HepG2 (cell line): Measurements from ENCODE around the gene SPARC. TPM values are rescaled to one million over a fixed set of nuclear protein-coding genes. Genes with fewer than 3 reads are reported as not detected.

Experiments
- ATAC-seq: fragments of 200-7000 bp; cut with Tn5 transposase; 3 replicates; pipeline ENCODE4 v1.9.1; 2020; ENCODE audit warnings: mild to moderate bottlenecking, moderate library complexity
- BruUV-seq: library from RNA; stranded (reverse); fragments of 400-500 nt; replicated peaks from 2 replicates; lab custom pipeline; 2021; lab: Mats Ljungman, UMichigan
- CTCF ChIA-PET: fragments of 300-600 bp; formaldehyde crosslinking; extraction: SDS; loops from one replicate; lab custom pipeline; 2021; ENCODE audit warnings: low total read pairs, inconsistent platforms, low intra/inter-chr PET ratio; lab: Yijun Ruan, JAX
- POLR2A ChIA-PET: fragments of 350-600 bp; sonication (Branson Sonifier 250); formaldehyde crosslinking; loops from one replicate; lab custom pipeline; 2020; ENCODE audit warnings: antibody characterized with exemption, inconsistent platforms; lab: Yijun Ruan, JAX
- DNase-seq: peaks from one replicate; pipeline ENCODE4 v3.0.0-alpha.2; 2015; ENCODE audit warnings: low spot score
- FAIRE-seq: peaks from 3 replicates; lab custom pipeline; 2011; peaks lifted over from hg19 to GRCh38; lab: Jason Lieb, UNC
- H2AFZ ChIP-seq: one replicate; pipeline ENCODE4 v1.6.1; 2011; ENCODE audit warnings: low read length, inconsistent platforms
- H3K27ac ChIP-seq: fragments of 300-600 bp; 3 replicates; pipeline ENCODE4 v1.8.0; 2011; ENCODE audit warnings: mixed run types, mild to moderate bottlenecking, mixed read lengths, low read length, inconsistent platforms; ENCODE audit not compliant: insufficient read depth; ENCODE audit errors: extremely low read length
- H3K27me3 ChIP-seq, 2 experiments: fragments of 200-600 bp in 1 of 2; 2 replicates in 1 of 2; 3 replicates in 1 of 2; pipeline versions ENCODE4 v1.6.0 to v1.8.0; 2011; ENCODE audit warnings: low read length in 2 of 2, mild to moderate bottlenecking in 2 of 2, moderate library complexity in 2 of 2, inconsistent platforms in 1 of 2; ENCODE audit not compliant: insufficient read depth in 2 of 2, control insufficient read depth in 1 of 2
- H3K36me3 ChIP-seq, 2 experiments: fragments of 200-600 bp in 1 of 2; replicated peaks in 1 of 2; 2 replicates in 1 of 2; 3 replicates in 1 of 2; pipeline versions ENCODE4 v1.5.1 to v1.8.0; 2011; ENCODE audit warnings: low read length in 2 of 2, inconsistent platforms in 1 of 2; ENCODE audit not compliant: insufficient read depth in 2 of 2, control insufficient read depth in 1 of 2
- H3K4me1 ChIP-seq: 2 replicates; pipeline ENCODE4 v1.5.1; 2012; ENCODE audit warnings: low read length, inconsistent platforms; ENCODE audit not compliant: insufficient read depth
- H3K4me2 ChIP-seq: 2 replicates; pipeline ENCODE4 v1.6.0; 2011; ENCODE audit warnings: low read depth, low read length, inconsistent platforms
- H3K4me3 ChIP-seq, 3 experiments: fragments of 200-600 bp in 1 of 3; sonication (generic), shearing (Covaris generic) in 1 of 3; replicated peaks in 1 of 3; 2 replicates each; pipeline ENCODE4 v1.5.1; 2011 to 2016; ENCODE audit warnings: low read length in 3 of 3, inconsistent platforms in 2 of 3, low read depth in 2 of 3, mild to moderate bottlenecking in 2 of 3, control low read depth in 1 of 3, mixed read lengths in 1 of 3; ENCODE audit not compliant: insufficient read depth in 1 of 3
- H3K79me2 ChIP-seq: one replicate; pipeline ENCODE4 v1.6.1; 2011; ENCODE audit warnings: low read length, inconsistent platforms; ENCODE audit not compliant: insufficient read depth
- H3K9ac ChIP-seq: 2 replicates; pipeline ENCODE4 v1.6.0; 2011; ENCODE audit warnings: mild to moderate bottlenecking, low read depth, low read length, inconsistent platforms; ENCODE audit not compliant: insufficient read depth
- H3K9me3 ChIP-seq: 2 replicates; pipeline ENCODE4 v1.5.1; 2012; ENCODE audit warnings: mild to moderate bottlenecking, low read length
- H4K20me1 ChIP-seq: 2 replicates; pipeline ENCODE4 v1.6.0; 2011; ENCODE audit warnings: inconsistent platforms, mild to moderate bottlenecking, low read length, moderate library complexity; ENCODE audit not compliant: insufficient read depth
- BCL6 ChIP-seq: IDR thresholded peaks from 2 replicates; pipeline ENCODE4 v1.6.1; 2016; ENCODE audit warnings: missing genetic modification reagents, missing compliant biosample characterization
- CCDC6 ChIP-seq: sonication (generic); formaldehyde crosslinking; IDR thresholded peaks from 2 replicates; pipeline ENCODE4 v1.8.1; 2022; ENCODE audit warnings: mild to moderate bottlenecking, missing genetic modification reagents, moderate library complexity
- CEBPG ChIP-seq: IDR thresholded peaks from 2 replicates; pipeline ENCODE4 v1.6.1; 2016
- CENPX ChIP-seq: sonication (generic); formaldehyde crosslinking; IDR thresholded peaks from 2 replicates; pipeline ENCODE4 v1.9.0; 2021; ENCODE audit warnings: mild to moderate bottlenecking, missing genetic modification reagents, moderate library complexity
- FOXK2 ChIP-seq: fragments of 450-650 bp; IDR thresholded peaks from 2 replicates; pipeline ENCODE4 v1.6.1; 2016
- HDAC1 ChIP-seq: sonication (generic); formaldehyde crosslinking; IDR thresholded peaks from 2 replicates; pipeline ENCODE4 v1.5.1; 2020; ENCODE audit warnings: mild to moderate bottlenecking, missing genetic modification reagents
- HMG20B ChIP-seq: conservative IDR thresholded peaks from 2 replicates; pipeline ENCODE4 v1.6.1; 2016; ENCODE audit warnings: missing genetic modification reagents, missing compliant biosample characterization
- HNRNPUL1 ChIP-seq: fragments of 200-400 bp; formaldehyde crosslinking; IDR thresholded peaks from 2 replicates; pipeline ENCODE4 v1.6.1; 2017; ENCODE audit warnings: low read depth, mild to moderate bottlenecking, low read length, moderate library complexity
- JUND ChIP-seq: sonication (generic); formaldehyde crosslinking; IDR thresholded peaks from 2 replicates; pipeline ENCODE4 v1.8.0; 2022; ENCODE audit warnings: mild to moderate bottlenecking, missing genetic modification reagents
- KDM1A ChIP-seq: IDR thresholded peaks from 2 replicates; pipeline ENCODE4 v1.6.1; 2016; ENCODE audit warnings: missing compliant biosample characterization
- NCOA2 ChIP-seq: sonication (generic); formaldehyde crosslinking; IDR thresholded peaks from 2 replicates; pipeline ENCODE4 v1.8.0; 2022; ENCODE audit warnings: inconsistent platforms
- NFE2L2 ChIP-seq: fragments of 150-350 bp; IDR thresholded peaks from 2 replicates; pipeline ENCODE4 v1.6.1; 2014; ENCODE audit warnings: low read length
- RBAK ChIP-seq: sonication (generic); formaldehyde crosslinking; IDR thresholded peaks from 2 replicates; pipeline ENCODE4 v1.5.1; 2020; ENCODE audit warnings: mild to moderate bottlenecking, missing genetic modification reagents
- SIN3B ChIP-seq: fragments of 150-350 bp; IDR thresholded peaks from 2 replicates; pipeline ENCODE4 v1.6.1; 2014; ENCODE audit warnings: low read length
- SOX6 ChIP-seq, 2 experiments: fragments of 450-650 bp in 1 of 2; sonication (generic) in 1 of 2; formaldehyde crosslinking in 1 of 2; IDR thresholded peaks; 2 replicates each; pipeline versions ENCODE4 v1.4.0 to v1.6.1; 2017 to 2020; ENCODE audit warnings: antibody characterized with exemption in 1 of 2, mild to moderate bottlenecking in 1 of 2, missing genetic modification reagents in 1 of 2
- THAP11 ChIP-seq: IDR thresholded peaks from 2 replicates; pipeline ENCODE4 v1.6.1; 2016; ENCODE audit warnings: missing biosample characterization, missing genetic modification reagents
- TMF1 ChIP-seq: sonication (generic); formaldehyde crosslinking; IDR thresholded peaks from 2 replicates; pipeline ENCODE4 v1.8.1; 2022; ENCODE audit warnings: low read depth, missing genetic modification reagents
- XBP1 ChIP-seq: sonication (generic); formaldehyde crosslinking; IDR thresholded peaks from 2 replicates; pipeline ENCODE4 v1.5.0; 2020; ENCODE audit warnings: missing genetic modification reagents
- ZNF3 ChIP-seq: IDR thresholded peaks from 2 replicates; pipeline ENCODE4 v1.7.0; 2017; ENCODE audit warnings: inconsistent platforms
- WGBS: methylation state at CpG from one replicate; pipeline ENCODE4 v1.1.6; 2017; ENCODE audit warnings: low lambda C conversion rate; 5-methylcytosine and 5-hydroxymethylcytosine counted together
- in situ Hi-C: cut with HindIII; loops from 2 replicates; pipeline ENCODE4 v1.10.0; 2017; ENCODE audit warnings: low pct_unique_long_range_greater_than_20kb; ENCODE audit not compliant: extremely low pct_ligation_motif_present
- intact Hi-C: fragments of 100-400 bp; cut with micrococcal nuclease; formaldehyde crosslinking; loops from one replicate; pipeline ENCODE4 v1.10.0; 2022; ENCODE audit not compliant: unreplicated experiment
- polyA plus RNA-seq, 8 experiments: library from polyadenylated mRNA; depleted of rRNA in 3 of 8; stranded (reverse) in 7 of 8; unstranded in 1 of 8; fragments of >200 nt; fragmentation: Illumina TruSeq in 4 of 8; extraction: Trizol in 4 of 8; gene quantifications; 2 replicates each; pipeline versions ENCODE4 v1.2.1 to v1.2.3, GENCODE V29; 2011 to 2016; ENCODE audit warnings: low read depth in 4 of 8, missing spikeins in 1 of 8, mixed read lengths in 1 of 8; ENCODE audit not compliant: insufficient read depth in 1 of 8
- total RNA-seq, 5 experiments: library from RNA; depleted of rRNA; stranded (reverse); fragments of >200 nt; fragmentation: Illumina TruSeq; extraction: Trizol; gene quantifications; 2 replicates each; pipeline ENCODE4 v1.2.3, GENCODE V29; 2016; ENCODE audit warnings: low read depth in 1 of 5
- TF ChIP-seq, protein P1 (sequence below): sonication (generic); formaldehyde crosslinking; IDR thresholded peaks from 2 replicates; pipeline ENCODE4 v1.8.1; 2023; ENCODE audit warnings: mild to moderate bottlenecking, inconsistent platforms, moderate library complexity, missing genetic modification reagents, borderline replicate concordance
- TF ChIP-seq, protein P2 (sequence below): sonication (generic); formaldehyde crosslinking; IDR thresholded peaks from 2 replicates; pipeline ENCODE4 v1.4.0; 2020; ENCODE audit warnings: missing genetic modification reagents
- TF ChIP-seq, protein P3 (sequence below): sonication (generic); formaldehyde crosslinking; IDR thresholded peaks from 2 replicates; pipeline ENCODE4 v1.4.0; 2020; ENCODE audit warnings: missing genetic modification reagents

SPARC gene
- total and polyA plus RNA-seq, 2 of the 13 experiments (the other 11 are each of a cell fraction or from before 2014, with no cell fraction given), result 76.7 to 192 TPM

DNA sequence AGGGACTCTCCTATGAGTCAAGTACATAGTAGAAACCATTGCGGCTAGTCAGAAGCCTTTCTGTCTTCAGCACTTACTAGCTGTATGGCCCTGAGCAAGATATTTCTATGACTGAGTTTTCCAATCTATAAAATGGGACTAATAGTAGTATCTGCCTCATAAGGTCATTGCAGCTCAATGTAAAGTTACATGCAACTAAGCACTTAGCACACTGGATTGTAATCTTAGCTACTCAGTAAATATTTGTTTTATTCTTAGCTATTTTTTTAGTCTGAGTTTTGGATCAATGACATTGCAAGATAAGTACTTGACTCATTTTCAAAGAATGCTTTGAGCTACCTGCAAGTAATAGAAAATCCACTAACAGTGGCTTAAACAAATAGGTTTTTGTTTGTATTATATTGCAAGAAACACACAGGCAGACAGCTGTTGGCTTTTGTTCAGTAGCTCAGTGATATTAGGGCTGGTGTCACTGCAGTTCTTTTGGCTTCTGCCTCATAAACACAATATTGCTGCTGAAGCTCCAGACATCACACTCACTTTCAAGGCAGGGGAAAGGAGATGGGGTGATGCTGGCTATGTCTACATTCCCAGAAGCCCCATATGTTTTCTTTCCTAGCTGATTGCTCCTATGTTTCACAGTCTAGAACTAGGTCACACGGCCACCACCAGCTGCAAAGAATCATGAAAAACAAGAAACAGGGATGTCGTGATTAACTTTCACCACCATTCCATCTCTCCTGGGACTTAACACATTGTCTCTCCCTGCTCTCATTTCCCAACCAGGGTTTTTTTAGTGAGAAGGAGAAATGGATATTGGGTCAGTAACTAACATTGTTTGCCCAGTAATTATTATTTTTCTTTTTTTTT, 68.6 kb downstream of the SPARC start:
- Histone ChIP-seq H3K27ac (no peak overlapping the region), H3K4me2 (peak overlapping the region; percentile 13; the same call in 1 of the 2 replicates), H3K9ac (no peak overlapping the region), H2AFZ (no peak overlapping the region), H3K9me3 (no peaks in the 10 kb centered on the region), H4K20me1 (no peaks in the 10 kb centered on the region), H3K36me3 (no peaks in the 10 kb centered on the region), H3K27me3 (peaks cover 0 to 71% of the 10 kb centered on the region in 2 experiments; a peak in 3 of 5 replicates), H3K79me2 (no peaks in the 10 kb centered on the region), H3K4me1 (peaks cover 21% of the 10 kb centered on the region), H3K4me3 (no peak overlapping the region)
- FAIRE-seq (no peak), DNase-seq (peak; percentile 87), ATAC-seq (peak; percentile 78)
- intact Hi-C loops, result no loop called here
- BruUV-seq, result no TSS peak
- 44% methylated on average over 3 of the region's 3 CpGs for WGBS
- ChIA-PET POLR2A (interaction anchor here (0.8 kb wide), 1 partner anchor 365 kb away, joined by 6 read pairs; the partner anchor contains the start of gene GM2A), CTCF (no interaction called here)
- in situ Hi-C loops, result no loop called here
- TF ChIP-seq JUND (CRISPR knock-in tag), result peak; percentile 96
- peak; percentile 83 for TF ChIP-seq BCL6 (CRISPR knock-in tag)
- TF ChIP-seq SIN3B, result no peak
- TF ChIP-seq KDM1A (CRISPR knock-in tag), result peak; percentile 82; the same call in 1 of the 2 replicates
- TF ChIP-seq THAP11 (CRISPR knock-in tag), result peak; percentile 53; the same call in 1 of the 2 replicates
- TF ChIP-seq RBAK (CRISPR knock-in tag), result no peak
- TF ChIP-seq CENPX (CRISPR knock-in tag), result no peak
- TF ChIP-seq, protein P1, sequence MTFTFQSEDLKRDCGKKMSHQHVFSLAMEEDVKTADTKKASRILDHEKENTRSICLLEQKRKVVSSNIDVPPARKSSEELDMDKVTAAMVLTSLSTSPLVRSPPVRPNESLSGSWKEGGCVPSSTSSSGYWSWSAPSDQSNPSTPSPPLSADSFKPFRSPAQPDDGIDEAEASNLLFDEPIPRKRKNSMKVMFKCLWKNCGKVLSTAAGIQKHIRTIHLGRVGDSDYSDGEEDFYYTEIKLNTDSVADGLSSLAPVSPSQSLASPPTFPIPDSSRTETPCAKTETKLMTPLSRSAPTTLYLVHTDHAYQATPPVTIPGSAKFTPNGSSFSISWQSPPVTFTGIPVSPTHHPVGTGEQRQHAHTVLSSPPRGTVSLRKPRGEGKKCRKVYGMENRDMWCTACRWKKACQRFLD, result no peak
- 0 out of 2 replicates have a peak, but pooled peaks have one; percentile 13 for TF ChIP-seq FOXK2
- TF ChIP-seq HDAC1 (CRISPR knock-in tag), result peak; percentile 65
- TF ChIP-seq, protein P2, sequence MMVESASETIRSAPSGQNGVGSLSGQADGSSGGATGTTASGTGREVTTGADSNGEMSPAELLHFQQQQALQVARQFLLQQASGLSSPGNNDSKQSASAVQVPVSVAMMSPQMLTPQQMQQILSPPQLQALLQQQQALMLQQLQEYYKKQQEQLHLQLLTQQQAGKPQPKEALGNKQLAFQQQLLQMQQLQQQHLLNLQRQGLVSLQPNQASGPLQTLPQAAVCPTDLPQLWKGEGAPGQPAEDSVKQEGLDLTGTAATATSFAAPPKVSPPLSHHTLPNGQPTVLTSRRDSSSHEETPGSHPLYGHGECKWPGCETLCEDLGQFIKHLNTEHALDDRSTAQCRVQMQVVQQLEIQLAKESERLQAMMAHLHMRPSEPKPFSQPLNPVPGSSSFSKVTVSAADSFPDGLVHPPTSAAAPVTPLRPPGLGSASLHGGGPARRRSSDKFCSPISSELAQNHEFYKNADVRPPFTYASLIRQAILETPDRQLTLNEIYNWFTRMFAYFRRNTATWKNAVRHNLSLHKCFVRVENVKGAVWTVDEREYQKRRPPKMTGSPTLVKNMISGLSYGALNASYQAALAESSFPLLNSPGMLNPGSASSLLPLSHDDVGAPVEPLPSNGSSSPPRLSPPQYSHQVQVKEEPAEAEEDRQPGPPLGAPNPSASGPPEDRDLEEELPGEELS (CRISPR knock-in tag), result peak; percentile 78
- peak; percentile 28; the same call in 1 of the 2 replicates for TF ChIP-seq NFE2L2
- TF ChIP-seq HNRNPUL1, result no peak
- no peak for TF ChIP-seq XBP1 (CRISPR knock-in tag)
- TF ChIP-seq HMG20B (CRISPR knock-in tag), result peak; percentile 66
- TF ChIP-seq, protein P3, sequence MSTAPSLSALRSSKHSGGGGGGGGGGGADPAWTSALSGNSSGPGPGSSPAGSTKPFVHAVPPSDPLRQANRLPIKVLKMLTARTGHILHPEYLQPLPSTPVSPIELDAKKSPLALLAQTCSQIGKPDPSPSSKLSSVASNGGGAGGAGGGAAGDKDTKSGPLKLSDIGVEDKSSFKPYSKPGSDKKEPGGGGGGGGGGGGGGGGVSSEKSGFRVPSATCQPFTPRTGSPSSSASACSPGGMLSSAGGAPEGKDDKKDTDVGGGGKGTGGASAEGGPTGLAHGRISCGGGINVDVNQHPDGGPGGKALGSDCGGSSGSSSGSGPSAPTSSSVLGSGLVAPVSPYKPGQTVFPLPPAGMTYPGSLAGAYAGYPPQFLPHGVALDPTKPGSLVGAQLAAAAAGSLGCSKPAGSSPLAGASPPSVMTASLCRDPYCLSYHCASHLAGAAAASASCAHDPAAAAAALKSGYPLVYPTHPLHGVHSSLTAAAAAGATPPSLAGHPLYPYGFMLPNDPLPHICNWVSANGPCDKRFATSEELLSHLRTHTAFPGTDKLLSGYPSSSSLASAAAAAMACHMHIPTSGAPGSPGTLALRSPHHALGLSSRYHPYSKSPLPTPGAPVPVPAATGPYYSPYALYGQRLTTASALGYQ (CRISPR knock-in tag), result peak; percentile 88
- TF ChIP-seq CEBPG (CRISPR knock-in tag), result peak; percentile 36; the same call in 1 of the 2 replicates
- peak; percentile 83 for TF ChIP-seq NCOA2 (CRISPR knock-in tag)
- TF ChIP-seq ZNF3 (CRISPR knock-in tag), result peak; percentile 80; the same call in 1 of the 2 replicates
- TF ChIP-seq TMF1, result no peak
- TF ChIP-seq CCDC6, result no peak
- no peak for TF ChIP-seq SOX6 (IDR thresholded peaks at IDR 0.05)
- peak; percentile 96 for TF ChIP-seq SOX6 (CRISPR knock-in tag; IDR thresholded peaks at IDR 0.05)
